Measurements from ENCODE around the gene TIGD6. TPM values are rescaled to one million over a fixed set of nuclear protein-coding genes. Genes with fewer than 3 reads are reported as not detected.
"Not testable (repeated sequence)": the region's sequence is repeated elsewhere in the genome, so short reads cannot be mapped to it uniquely, and the experiment has no call there.

Gene TIGD6
- total and polyA plus RNA-seq, 10 of the 15 experiments (the other 5 are each of a cell fraction or from before 2014, with no cell fraction given): 0.84 to 4.1 (median 2.7) TPM

DNA sequence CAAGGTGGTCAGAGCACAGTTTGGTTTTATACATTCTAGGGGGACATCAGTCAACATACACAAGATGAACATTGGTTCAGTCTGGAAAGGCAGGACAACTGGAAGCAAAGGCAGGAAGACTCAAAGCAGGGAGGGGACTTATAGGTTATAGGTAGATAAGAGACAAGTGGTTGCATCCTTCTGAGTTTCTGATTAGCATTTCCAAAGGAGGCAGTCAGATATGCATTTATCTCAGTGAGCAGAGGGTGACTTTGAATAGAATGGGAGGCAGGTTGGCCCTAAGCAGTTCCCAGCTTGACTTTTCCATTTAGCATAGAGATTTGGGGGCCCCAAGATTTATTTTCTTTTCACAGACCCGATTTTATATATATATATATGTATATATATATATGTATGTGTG is 27.6 kb upstream of the TIGD6 start:
- H3K4me2 ChIP-seq (ENCODE audit: control insufficient read depth, insufficient read depth); intact Hi-C loops (cut with micrococcal nuclease; ENCODE audit: unreplicated experiment); H3K27me3 ChIP-seq (replicated peaks in 1 of 2; ENCODE audit: control insufficient read depth in 2 of 2, insufficient read depth in 2 of 2, low read length in 1 of 2); BruUV-seq (replicated peaks); ATAC-seq; H3K4me1 ChIP-seq (ENCODE audit: control insufficient read depth, insufficient read depth, low read length); H3K9me3 ChIP-seq (replicated peaks; ENCODE audit: control insufficient read depth, insufficient read depth, low read length); H3K4me3 ChIP-seq; H3K9ac ChIP-seq (ENCODE audit: control insufficient read depth, insufficient read depth, low read length); H3K79me2 ChIP-seq (ENCODE audit: control insufficient read depth, insufficient read depth, low read length); RAD21 ChIA-PET (ENCODE audit: unreplicated experiment); H3K27ac ChIP-seq (ENCODE audit: control insufficient read depth, insufficient read depth); POLR2A ChIA-PET; H2AFZ ChIP-seq (ENCODE audit: control insufficient read depth, low read depth, low read length); in situ Hi-C loops (cut with MboI); H4K20me1 ChIP-seq (ENCODE audit: control insufficient read depth, insufficient read depth); SMC1A ChIA-PET (ENCODE audit: uncharacterized antibody, unreplicated experiment); DNase-seq (ENCODE audit: low read depth, low spot score); FAIRE-seq: not testable (repeated sequence)
- CTCF ChIA-PET: interaction anchor here (1.2 kb wide), 1 partner anchor 21 kb away, joined by 3 read pairs; no protein-coding TSS in a partner anchor
- 100% methylated on average over 1 of the region's 1 CpG for WGBS (ENCODE audit: insufficient coverage, insufficient replicate concordance, low lambda C conversion rate, missing lambda C conversion rate)
- peaks cover 13 to 42% of the 10 kb centered on the region in 2 experiments for H3K36me3 ChIP-seq (ENCODE audit: control insufficient read depth in 2 of 2, insufficient read depth in 2 of 2, low read length in 1 of 2)

DNA sequence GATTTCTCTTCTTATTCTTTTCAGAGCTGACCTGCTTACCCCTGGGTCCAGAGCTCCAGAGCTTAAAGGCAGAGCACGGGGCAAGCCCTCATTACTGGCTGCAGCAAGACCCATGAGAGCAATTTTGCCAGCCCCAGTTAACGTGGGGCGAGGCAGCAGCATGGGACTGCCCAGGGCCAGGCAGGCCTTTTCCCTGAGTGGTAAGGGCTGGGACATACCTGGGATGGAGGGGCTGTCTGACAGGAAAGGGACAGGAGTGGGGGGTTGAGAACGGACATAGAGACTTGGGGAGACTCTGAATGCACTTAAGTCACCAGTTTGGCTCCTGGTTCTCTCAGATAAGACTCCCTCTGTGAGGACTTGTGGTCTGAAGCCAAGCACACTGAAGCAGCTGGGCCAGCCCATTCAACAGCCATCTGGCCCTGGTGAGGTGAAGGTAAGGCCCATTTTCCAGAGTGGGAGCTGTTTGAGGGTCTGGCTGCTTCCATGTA is 26.3 kb upstream of the TIGD6 start:
- Histone ChIP-seq H3K9me3 (replicated peaks; ENCODE audit: control insufficient read depth, insufficient read depth, low read length) (no peaks in the 10 kb centered on the region), H2AFZ (ENCODE audit: control insufficient read depth, low read depth, low read length) (no peak overlapping the region), H3K27ac (ENCODE audit: control insufficient read depth, insufficient read depth) (no peak overlapping the region), H3K4me1 (ENCODE audit: control insufficient read depth, insufficient read depth, low read length) (no peaks in the 10 kb centered on the region), H3K9ac (ENCODE audit: control insufficient read depth, insufficient read depth, low read length) (no peak overlapping the region), H3K79me2 (ENCODE audit: control insufficient read depth, insufficient read depth, low read length) (no peaks in the 10 kb centered on the region), H4K20me1 (ENCODE audit: control insufficient read depth, insufficient read depth) (no peaks in the 10 kb centered on the region), H3K4me2 (ENCODE audit: control insufficient read depth, insufficient read depth) (no peak overlapping the region), H3K36me3 (ENCODE audit: control insufficient read depth in 2 of 2, insufficient read depth in 2 of 2, low read length in 1 of 2) (peaks cover 10 to 34% of the 10 kb centered on the region in 2 experiments), H3K27me3 (replicated peaks in 1 of 2; ENCODE audit: control insufficient read depth in 2 of 2, insufficient read depth in 2 of 2, low read length in 1 of 2) (no peaks in the 10 kb centered on the region), H3K4me3 (no peak overlapping the region)
- intact Hi-C loops (cut with micrococcal nuclease; ENCODE audit: unreplicated experiment) (no loop called here), in situ Hi-C loops (cut with MboI) (no loop called here)
- ATAC-seq (no peak), DNase-seq (ENCODE audit: low read depth, low spot score) (no peak), FAIRE-seq (no peak)
- ChIA-PET RAD21 (ENCODE audit: unreplicated experiment) (interaction anchor here (1.2 kb wide), 1 partner anchor 96 kb away, joined by 3 read pairs; no protein-coding TSS in a partner anchor), CTCF (no interaction called here), SMC1A (ENCODE audit: uncharacterized antibody, unreplicated experiment) (interaction anchor here (1.0 kb wide), 1 partner anchor 95 kb away, joined by 3 read pairs; no protein-coding TSS in a partner anchor), POLR2A (no interaction called here)
- BruUV-seq (replicated peaks): no TSS peak
- WGBS (ENCODE audit: insufficient coverage, insufficient replicate concordance, low lambda C conversion rate, missing lambda C conversion rate): 98% methylated on average over 4 of the region's 4 CpGs
- TF ChIP-seq ZBED1 (IDR thresholded peaks at IDR 0.05; ENCODE audit: borderline replicate concordance) (no peak), NBN (IDR thresholded peaks at IDR 0.05) (no peak), CEBPB (IDR thresholded peaks at IDR 0.05; ENCODE audit: borderline replicate concordance in 1 of 2, low read depth in 2 of 2, low read length in 2 of 2) (no peak), SPI1 (IDR thresholded peaks at IDR 0.05; ENCODE audit: borderline replicate concordance, insufficient read depth, low read depth, low read length) (no peak), ZNF622 (IDR thresholded peaks at IDR 0.05) (no peak), ATF7 (IDR thresholded peaks at IDR 0.05; ENCODE audit: low read depth) (no peak), JUND (IDR thresholded peaks at IDR 0.05; ENCODE audit: low read depth, low read length) (no peak), NR2F1 (conservative IDR thresholded peaks at IDR 0.05) (no peak), EGR1 (IDR thresholded peaks at IDR 0.05; ENCODE audit: borderline replicate concordance in 1 of 2, low read depth in 2 of 2, low read length in 2 of 2) (no peak), ZNF24 (IDR thresholded peaks at IDR 0.05) (no peak), FOS (IDR thresholded peaks at IDR 0.05; ENCODE audit: borderline replicate concordance, extremely low read depth, insufficient read length) (no peak)
- TF ChIP-seq, protein P1, sequence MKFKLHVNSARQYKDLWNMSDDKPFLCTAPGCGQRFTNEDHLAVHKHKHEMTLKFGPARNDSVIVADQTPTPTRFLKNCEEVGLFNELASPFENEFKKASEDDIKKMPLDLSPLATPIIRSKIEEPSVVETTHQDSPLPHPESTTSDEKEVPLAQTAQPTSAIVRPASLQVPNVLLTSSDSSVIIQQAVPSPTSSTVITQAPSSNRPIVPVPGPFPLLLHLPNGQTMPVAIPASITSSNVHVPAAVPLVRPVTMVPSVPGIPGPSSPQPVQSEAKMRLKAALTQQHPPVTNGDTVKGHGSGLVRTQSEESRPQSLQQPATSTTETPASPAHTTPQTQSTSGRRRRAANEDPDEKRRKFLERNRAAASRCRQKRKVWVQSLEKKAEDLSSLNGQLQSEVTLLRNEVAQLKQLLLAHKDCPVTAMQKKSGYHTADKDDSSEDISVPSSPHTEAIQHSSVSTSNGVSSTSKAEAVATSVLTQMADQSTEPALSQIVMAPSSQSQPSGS (IDR thresholded peaks at IDR 0.05; ENCODE audit: low read length): no peak
- TF ChIP-seq, protein P2, sequence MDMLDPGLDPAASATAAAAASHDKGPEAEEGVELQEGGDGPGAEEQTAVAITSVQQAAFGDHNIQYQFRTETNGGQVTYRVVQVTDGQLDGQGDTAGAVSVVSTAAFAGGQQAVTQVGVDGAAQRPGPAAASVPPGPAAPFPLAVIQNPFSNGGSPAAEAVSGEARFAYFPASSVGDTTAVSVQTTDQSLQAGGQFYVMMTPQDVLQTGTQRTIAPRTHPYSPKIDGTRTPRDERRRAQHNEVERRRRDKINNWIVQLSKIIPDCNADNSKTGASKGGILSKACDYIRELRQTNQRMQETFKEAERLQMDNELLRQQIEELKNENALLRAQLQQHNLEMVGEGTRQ (IDR thresholded peaks at IDR 0.05; ENCODE audit: borderline replicate concordance, low read depth, low read length): no peak

All from GM12878 (cell line).